Measurements from ENCODE around the gene C22orf31. TPM values are rescaled to one million over a fixed set of nuclear protein-coding genes. Genes with fewer than 3 reads are reported as not detected.
"Not testable (repeated sequence)": the region's sequence is repeated elsewhere in the genome, so short reads cannot be mapped to it uniquely, and the experiment has no call there.

The C22orf31 gene
- total RNA-seq, 2 donors from 2014 or later = not detected

GRCh38 chr22:29040385-29041275 is 21.0 kb downstream of the C22orf31 start:
- DNase-seq (peak; percentile 77 to 83 (median 81)), ATAC-seq (peak; percentile 83)
- 28 to 37% methylated on average over 9 of the region's 9 CpGs for WGBS, 2 donors
- H3K36me3 ChIP-seq (replicated peaks in 1 of 2; ENCODE audit: insufficient read depth in 1 of 2, low read depth in 2 of 2) = peaks cover 0 to under 1% of the 10 kb centered on the region in 2 donors
- H3K4me1 ChIP-seq = peaks cover 10% of the 10 kb centered on the region
- TF ChIP-seq POLR2A (IDR thresholded peaks at IDR 0.05) = no peak
- TF ChIP-seq, protein P1, sequence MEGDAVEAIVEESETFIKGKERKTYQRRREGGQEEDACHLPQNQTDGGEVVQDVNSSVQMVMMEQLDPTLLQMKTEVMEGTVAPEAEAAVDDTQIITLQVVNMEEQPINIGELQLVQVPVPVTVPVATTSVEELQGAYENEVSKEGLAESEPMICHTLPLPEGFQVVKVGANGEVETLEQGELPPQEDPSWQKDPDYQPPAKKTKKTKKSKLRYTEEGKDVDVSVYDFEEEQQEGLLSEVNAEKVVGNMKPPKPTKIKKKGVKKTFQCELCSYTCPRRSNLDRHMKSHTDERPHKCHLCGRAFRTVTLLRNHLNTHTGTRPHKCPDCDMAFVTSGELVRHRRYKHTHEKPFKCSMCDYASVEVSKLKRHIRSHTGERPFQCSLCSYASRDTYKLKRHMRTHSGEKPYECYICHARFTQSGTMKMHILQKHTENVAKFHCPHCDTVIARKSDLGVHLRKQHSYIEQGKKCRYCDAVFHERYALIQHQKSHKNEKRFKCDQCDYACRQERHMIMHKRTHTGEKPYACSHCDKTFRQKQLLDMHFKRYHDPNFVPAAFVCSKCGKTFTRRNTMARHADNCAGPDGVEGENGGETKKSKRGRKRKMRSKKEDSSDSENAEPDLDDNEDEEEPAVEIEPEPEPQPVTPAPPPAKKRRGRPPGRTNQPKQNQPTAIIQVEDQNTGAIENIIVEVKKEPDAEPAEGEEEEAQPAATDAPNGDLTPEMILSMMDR (IDR thresholded peaks at IDR 0.05) = peak; percentile 92 to 97 (median 95)
- no peaks in the 10 kb centered on the region for H3K27me3 ChIP-seq
- H3K4me3 ChIP-seq = no peak overlapping the region
- no peak overlapping the region for H3K27ac ChIP-seq
- no peaks in the 10 kb centered on the region for H3K9me3 ChIP-seq
- intact Hi-C loops (cut with DNase I) = no loop called here

DNA sequence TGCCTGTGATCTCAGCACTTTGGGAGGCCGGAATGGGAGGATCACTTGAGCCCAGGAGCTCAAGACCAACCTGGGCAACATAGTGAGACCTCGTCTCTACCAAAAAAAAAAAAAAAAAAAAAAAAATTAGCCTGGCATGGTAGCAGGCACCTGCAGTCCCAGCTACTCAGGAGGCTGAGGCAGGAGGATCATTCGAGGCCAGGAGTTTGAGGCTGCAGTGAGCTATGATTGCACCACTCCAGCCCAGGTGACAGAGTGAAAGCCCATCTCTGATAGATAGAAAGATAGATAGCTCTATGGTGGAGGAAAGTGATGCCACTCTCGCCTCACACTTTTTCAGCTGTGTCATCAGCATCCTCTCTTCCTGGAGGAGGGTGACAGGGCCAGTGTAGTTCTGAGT is 21.9 kb downstream of the C22orf31 start:
- H3K36me3 ChIP-seq (replicated peaks in 1 of 2; ENCODE audit: insufficient read depth in 1 of 2, low read depth in 2 of 2); H3K4me3 ChIP-seq; ATAC-seq; H3K9me3 ChIP-seq; intact Hi-C loops (cut with DNase I); H3K27ac ChIP-seq; DNase-seq; H3K4me1 ChIP-seq; H3K27me3 ChIP-seq: not testable (repeated sequence)
- 82 to 89% methylated on average over 3 to 4 of the region's 4 CpGs for WGBS, 2 donors

DNA sequence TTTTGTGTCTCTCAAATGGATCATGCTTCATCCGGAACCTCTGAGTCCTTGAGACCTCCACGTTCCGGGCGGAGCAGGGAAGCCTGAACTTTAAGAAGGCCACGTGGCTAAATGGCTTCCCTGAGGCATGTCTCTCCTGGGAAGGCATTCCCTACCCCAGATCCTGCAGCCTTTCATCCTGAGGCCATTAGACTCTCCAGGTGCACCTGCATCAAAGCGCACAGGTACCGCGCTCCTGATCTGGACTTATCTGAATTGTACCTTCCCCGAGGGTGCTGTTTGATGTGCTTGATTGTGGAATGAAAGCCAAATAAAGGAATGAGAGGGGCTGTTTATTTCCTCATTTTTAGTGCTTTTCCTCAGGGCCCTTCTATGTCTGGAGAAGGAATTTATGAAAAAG is 22.5 kb downstream of the C22orf31 start:
- no peak for DNase-seq
- 67 to 76% methylated on average over 9 of the region's 9 CpGs for WGBS, 2 donors
- ATAC-seq = no peak
- intact Hi-C loops (cut with DNase I) = no loop called here
- Histone ChIP-seq H3K36me3 (replicated peaks in 1 of 2; ENCODE audit: insufficient read depth in 1 of 2, low read depth in 2 of 2) (no peaks in the 10 kb centered on the region), H3K9me3 (no peaks in the 10 kb centered on the region), H3K27me3 (no peaks in the 10 kb centered on the region), H3K4me3 (no peak overlapping the region), H3K27ac (no peak overlapping the region), H3K4me1 (peaks cover 10% of the 10 kb centered on the region)
- TF ChIP-seq, protein P1 (IDR thresholded peaks at IDR 0.05) = no peak
- TF ChIP-seq POLR2A (IDR thresholded peaks at IDR 0.05) = no peak

GRCh38 chr22:29037340-29037932 is 24.2 kb downstream of the C22orf31 start:
- H3K27me3 ChIP-seq = no peaks in the 10 kb centered on the region
- ATAC-seq = no peak
- no peaks in the 10 kb centered on the region for H3K36me3 ChIP-seq (replicated peaks in 1 of 2; ENCODE audit: insufficient read depth in 1 of 2, low read depth in 2 of 2)
- no peak for DNase-seq
- no peak overlapping the region for H3K4me3 ChIP-seq
- no peak overlapping the region for H3K27ac ChIP-seq
- 39 to 42% methylated on average over 4 of the region's 4 CpGs for WGBS, 2 donors
- no peak for TF ChIP-seq POLR2A (IDR thresholded peaks at IDR 0.05)
- TF ChIP-seq, protein P1 (IDR thresholded peaks at IDR 0.05) = no peak
- H3K9me3 ChIP-seq = no peaks in the 10 kb centered on the region
- H3K4me1 ChIP-seq = peaks cover 21% of the 10 kb centered on the region
- intact Hi-C loops (cut with DNase I) = no loop called here

- H3K27me3 ChIP-seq = no peaks in the 10 kb centered on the region
- peak overlapping the region; percentile 82 to 93 (median 87) for H3K27ac ChIP-seq
- H3K4me1 ChIP-seq = peaks cover 54% of the 10 kb centered on the region
- intact Hi-C loops (cut with DNase I) = no loop called here
- ATAC-seq (peak; percentile 41), DNase-seq (peak; percentile 39 to 66 (median 52))
- H3K36me3 ChIP-seq (replicated peaks in 1 of 2; ENCODE audit: insufficient read depth in 1 of 2, low read depth in 2 of 2) = no peaks in the 10 kb centered on the region
- 9 to 49% methylated on average over 1 to 2 of the region's 2 CpGs for WGBS, 2 donors
- no peak overlapping the region for H3K4me3 ChIP-seq
- no peak for TF ChIP-seq POLR2A (IDR thresholded peaks at IDR 0.05)
- TF ChIP-seq, protein P1 (IDR thresholded peaks at IDR 0.05) = no peak
- no peaks in the 10 kb centered on the region for H3K9me3 ChIP-seq
These were observed 29.0 kb downstream of the C22orf31 start for GRCh38 chr22:29032584-29032983.
